Spleen (tissue), 7 donors: ENCODE measurements around the gene NPAS2.

Source experiments
- POLR2A ChIP-seq, 3 donors: fragments of 450-650 bp; IDR thresholded peaks; one replicate each; pipeline ENCODE4 v1.5.1; 2017; ENCODE audit warnings: antibody characterized with exemption in 3 of 3, mild to moderate bottlenecking in 1 of 3
- POLR2AphosphoS5 ChIP-seq, 3 donors: sonication (generic); formaldehyde crosslinking; IDR thresholded peaks; one replicate each; pipeline ENCODE4 v1.5.1; 2017; ENCODE audit warnings: antibody characterized with exemption in 3 of 3
- TF ChIP-seq, protein P1 (sequence below), 11 experiments: fragments of 200-600 bp in 7 of 11; fragments of 450-650 bp in 4 of 11; sonication (generic) in 4 of 11; IDR thresholded peaks in 8 of 11; conservative IDR thresholded peaks in 3 of 11; 1 replicate in 7 of 11; 2 replicates in 4 of 11; pipeline versions ENCODE4 v1.4.0 to v1.8.0; 2016 to 2021; ENCODE audit warnings: antibody characterized with exemption in 11 of 11, inconsistent platforms in 4 of 11, mild to moderate bottlenecking in 1 of 11
- donor health status: DM: no; HTN: no; CAD: no; lungs with moderate emphysema.
- donor health status: DM: no; HTN: no; CAD: no.
- donor health status: DM: no; HTN: no; CAD: no.

DNA sequence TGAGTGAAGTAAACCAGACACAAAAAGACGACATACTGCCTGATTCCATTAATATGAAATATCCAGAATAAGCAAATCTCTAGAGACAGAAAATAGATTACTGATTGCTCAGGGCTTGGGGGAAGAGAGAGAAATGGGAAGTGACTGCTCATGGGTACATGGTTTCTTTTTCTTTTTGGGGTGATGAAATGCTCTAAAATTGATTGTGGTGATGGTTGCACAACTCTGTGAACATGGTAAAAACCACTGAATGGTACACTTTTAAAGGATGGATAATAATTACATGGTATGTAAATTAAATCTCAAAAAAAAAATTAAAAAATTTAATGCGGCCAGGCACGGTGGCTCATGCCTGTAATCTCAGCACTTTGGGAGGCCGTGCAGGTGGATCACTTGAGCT is 221.5 kb downstream of the NPAS2 start:
- TF ChIP-seq, protein P1, sequence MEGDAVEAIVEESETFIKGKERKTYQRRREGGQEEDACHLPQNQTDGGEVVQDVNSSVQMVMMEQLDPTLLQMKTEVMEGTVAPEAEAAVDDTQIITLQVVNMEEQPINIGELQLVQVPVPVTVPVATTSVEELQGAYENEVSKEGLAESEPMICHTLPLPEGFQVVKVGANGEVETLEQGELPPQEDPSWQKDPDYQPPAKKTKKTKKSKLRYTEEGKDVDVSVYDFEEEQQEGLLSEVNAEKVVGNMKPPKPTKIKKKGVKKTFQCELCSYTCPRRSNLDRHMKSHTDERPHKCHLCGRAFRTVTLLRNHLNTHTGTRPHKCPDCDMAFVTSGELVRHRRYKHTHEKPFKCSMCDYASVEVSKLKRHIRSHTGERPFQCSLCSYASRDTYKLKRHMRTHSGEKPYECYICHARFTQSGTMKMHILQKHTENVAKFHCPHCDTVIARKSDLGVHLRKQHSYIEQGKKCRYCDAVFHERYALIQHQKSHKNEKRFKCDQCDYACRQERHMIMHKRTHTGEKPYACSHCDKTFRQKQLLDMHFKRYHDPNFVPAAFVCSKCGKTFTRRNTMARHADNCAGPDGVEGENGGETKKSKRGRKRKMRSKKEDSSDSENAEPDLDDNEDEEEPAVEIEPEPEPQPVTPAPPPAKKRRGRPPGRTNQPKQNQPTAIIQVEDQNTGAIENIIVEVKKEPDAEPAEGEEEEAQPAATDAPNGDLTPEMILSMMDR (IDR thresholded peaks at IDR 0.05 in 8 of 11, conservative IDR thresholded peaks at IDR 0.05 in 3 of 11), result no peak
- TF ChIP-seq POLR2AphosphoS5 (IDR thresholded peaks at IDR 0.05) (no peak), POLR2A (IDR thresholded peaks at IDR 0.05) (no peak)
